ENCODE results near the gene NLRP9. TPM values are rescaled to one million over a fixed set of nuclear protein-coding genes. Genes with fewer than 3 reads are reported as not detected.
A peak's percentile ranks its signal among the peaks of the same experiment; 100 is the strongest.

NLRP9 gene
- polyA plus RNA-seq, 1 donor from 2014 or later, result not detected

GRCh38 chr19:55717251-55717650 lies 21.0 kb downstream of the NLRP9 start:
- Mint-ChIP-seq H3K27ac (no peak overlapping the region), H3K4me1 (peaks cover 0 to 4% (median 2%) of the 10 kb centered on the region in 3 donors), H3K36me3 (peaks cover 1% of the 10 kb centered on the region), H3K9me3 (peaks cover 8 to 22% (median 14%) of the 10 kb centered on the region in 3 donors), H3K4me3 (no peak overlapping the region), H3K27me3 (peaks cover 31% of the 10 kb centered on the region)

GRCh38 chr19:55716531-55716930 lies 21.7 kb downstream of the NLRP9 start:
- Mint-ChIP-seq H3K9me3 (peaks cover 2 to 20% (median 6%) of the 10 kb centered on the region in 3 donors), H3K4me3 (no peak overlapping the region), H3K4me1 (peaks cover 0 to 4% (median 2%) of the 10 kb centered on the region in 3 donors), H3K27ac (no peak overlapping the region), H3K36me3 (no peaks in the 10 kb centered on the region), H3K27me3 (peaks cover 30% of the 10 kb centered on the region)

GRCh38 chr19:55712804-55713631 lies 25.2 kb downstream of the NLRP9 start:
- Mint-ChIP-seq H3K9me3 (peaks cover 0 to 2% (median 0%) of the 10 kb centered on the region in 3 donors), H3K27me3 (peaks cover 13% of the 10 kb centered on the region), H3K36me3 (no peaks in the 10 kb centered on the region), H3K4me1 (peaks cover 2 to 8% (median 2%) of the 10 kb centered on the region in 3 donors), H3K27ac (peak overlapping the region in 1 of 3 donors; percentile 76), H3K4me3 (peak overlapping the region in 1 of 4 donors; percentile 5)

- H3K4me1 Mint-ChIP-seq, result peaks cover 2 to 8% (median 2%) of the 10 kb centered on the region in 3 donors
- H3K36me3 Mint-ChIP-seq, result no peaks in the 10 kb centered on the region
- H3K27ac Mint-ChIP-seq, result no peak overlapping the region
- H3K9me3 Mint-ChIP-seq, result peaks cover 0 to 2% (median 0%) of the 10 kb centered on the region in 3 donors
- H3K27me3 Mint-ChIP-seq, result peaks cover 4% of the 10 kb centered on the region
- no peak overlapping the region for H3K4me3 Mint-ChIP-seq
Measured at GRCh38 chr19:55711719-55712118, 26.5 kb downstream of the NLRP9 start.

- Mint-ChIP-seq H3K36me3 (no peaks in the 10 kb centered on the region), H3K4me1 (peaks cover 0 to 4% (median 3%) of the 10 kb centered on the region in 3 donors), H3K9me3 (no peaks in the 10 kb centered on the region), H3K27ac (peak overlapping the region in 1 of 3 donors; percentile 35), H3K27me3 (peaks cover 1% of the 10 kb centered on the region), H3K4me3 (no peak overlapping the region)
Measured at GRCh38 chr19:55705972-55706371, 32.2 kb downstream of the NLRP9 start.

GRCh38 chr19:55704494-55705245 lies 33.5 kb downstream of the NLRP9 start:
- peaks cover 0 to 4% (median 0%) of the 10 kb centered on the region in 3 donors for H3K4me1 Mint-ChIP-seq
- peak overlapping the region; percentile 13 to 53 (median 17) for H3K27ac Mint-ChIP-seq
- no peaks in the 10 kb centered on the region for H3K9me3 Mint-ChIP-seq
- H3K27me3 Mint-ChIP-seq, result peaks cover 1% of the 10 kb centered on the region
- H3K4me3 Mint-ChIP-seq, result no peak overlapping the region
- H3K36me3 Mint-ChIP-seq, result peaks cover 4% of the 10 kb centered on the region

GRCh38 chr19:55703790-55704215 lies 34.4 kb downstream of the NLRP9 start:
- Mint-ChIP-seq H3K4me3 (peak overlapping the region in 2 of 4 donors; percentile 22 to 75), H3K27ac (peak overlapping the region in 2 of 3 donors; percentile 13 to 17), H3K9me3 (no peaks in the 10 kb centered on the region), H3K4me1 (peaks cover 0 to 2% (median 0%) of the 10 kb centered on the region in 3 donors), H3K36me3 (peaks cover 4% of the 10 kb centered on the region), H3K27me3 (no peaks in the 10 kb centered on the region)

GRCh38 chr19:55702131-55702627 lies 36.0 kb downstream of the NLRP9 start:
- Mint-ChIP-seq H3K4me1 (peaks cover 0 to 5% (median 0%) of the 10 kb centered on the region in 3 donors), H3K9me3 (no peaks in the 10 kb centered on the region), H3K4me3 (no peak overlapping the region), H3K36me3 (peaks cover 10% of the 10 kb centered on the region), H3K27ac (no peak overlapping the region), H3K27me3 (no peaks in the 10 kb centered on the region)

- peak overlapping the region in 1 of 3 donors; percentile 67 for H3K27ac Mint-ChIP-seq
- H3K27me3 Mint-ChIP-seq, result no peaks in the 10 kb centered on the region
- H3K4me1 Mint-ChIP-seq, result peaks cover 0 to 5% (median 0%) of the 10 kb centered on the region in 3 donors
- peaks cover 10% of the 10 kb centered on the region for H3K36me3 Mint-ChIP-seq
- no peaks in the 10 kb centered on the region for H3K9me3 Mint-ChIP-seq
- no peak overlapping the region for H3K4me3 Mint-ChIP-seq
Measured at GRCh38 chr19:55700813-55701212, 37.4 kb downstream of the NLRP9 start.

GRCh38 chr19:55699221-55699620 lies 39.0 kb downstream of the NLRP9 start:
- Mint-ChIP-seq H3K9me3 (no peaks in the 10 kb centered on the region), H3K27ac (no peak overlapping the region), H3K4me3 (no peak overlapping the region), H3K4me1 (peaks cover 0 to 2% (median 0%) of the 10 kb centered on the region in 3 donors), H3K27me3 (no peaks in the 10 kb centered on the region), H3K36me3 (peaks cover 10% of the 10 kb centered on the region)

- Mint-ChIP-seq H3K27me3 (no peaks in the 10 kb centered on the region), H3K4me3 (no peak overlapping the region), H3K9me3 (no peaks in the 10 kb centered on the region), H3K36me3 (peaks cover 10% of the 10 kb centered on the region), H3K27ac (peak overlapping the region in 2 of 3 donors; percentile 45 to 62), H3K4me1 (peaks cover 0 to 2% (median 0%) of the 10 kb centered on the region in 3 donors)
Measured at GRCh38 chr19:55698256-55698655, 39.9 kb downstream of the NLRP9 start.

- Mint-ChIP-seq H3K27me3 (no peaks in the 10 kb centered on the region), H3K4me1 (peaks cover 0 to 2% (median 0%) of the 10 kb centered on the region in 3 donors), H3K4me3 (no peak overlapping the region), H3K27ac (peak overlapping the region in 2 of 3 donors; percentile 53 to 85), H3K9me3 (no peaks in the 10 kb centered on the region), H3K36me3 (peaks cover 10% of the 10 kb centered on the region)
Measured at GRCh38 chr19:55697698-55698097, 40.5 kb downstream of the NLRP9 start.

GRCh38 chr19:55697069-55697440 lies 41.1 kb downstream of the NLRP9 start:
- Mint-ChIP-seq H3K9me3 (no peaks in the 10 kb centered on the region), H3K27me3 (no peaks in the 10 kb centered on the region), H3K4me3 (no peak overlapping the region), H3K27ac (peak overlapping the region in 1 of 3 donors; percentile 74), H3K36me3 (peaks cover 10% of the 10 kb centered on the region), H3K4me1 (peaks cover 0 to 2% (median 0%) of the 10 kb centered on the region in 3 donors)

- H3K9me3 Mint-ChIP-seq, result no peaks in the 10 kb centered on the region
Measured at GRCh38 chr19:55696301-55697068, 41.7 kb downstream of the NLRP9 start.

More at GRCh38 chr19:55696301-55697068, 41.7 kb downstream of the NLRP9 start:
- Mint-ChIP-seq H3K36me3 (peaks cover 10% of the 10 kb centered on the region), H3K27me3 (no peaks in the 10 kb centered on the region), H3K27ac (peak overlapping the region in 1 of 3 donors; percentile 74), H3K4me1 (peaks cover 0 to 2% (median 0%) of the 10 kb centered on the region in 3 donors), H3K4me3 (no peak overlapping the region)

All from IgD-negative memory B cell (primary cell).